Measurements from ENCODE around the gene CREM.
A peak's percentile ranks its signal among the peaks of the same experiment; 100 is the strongest.

The CREM gene

DNA sequence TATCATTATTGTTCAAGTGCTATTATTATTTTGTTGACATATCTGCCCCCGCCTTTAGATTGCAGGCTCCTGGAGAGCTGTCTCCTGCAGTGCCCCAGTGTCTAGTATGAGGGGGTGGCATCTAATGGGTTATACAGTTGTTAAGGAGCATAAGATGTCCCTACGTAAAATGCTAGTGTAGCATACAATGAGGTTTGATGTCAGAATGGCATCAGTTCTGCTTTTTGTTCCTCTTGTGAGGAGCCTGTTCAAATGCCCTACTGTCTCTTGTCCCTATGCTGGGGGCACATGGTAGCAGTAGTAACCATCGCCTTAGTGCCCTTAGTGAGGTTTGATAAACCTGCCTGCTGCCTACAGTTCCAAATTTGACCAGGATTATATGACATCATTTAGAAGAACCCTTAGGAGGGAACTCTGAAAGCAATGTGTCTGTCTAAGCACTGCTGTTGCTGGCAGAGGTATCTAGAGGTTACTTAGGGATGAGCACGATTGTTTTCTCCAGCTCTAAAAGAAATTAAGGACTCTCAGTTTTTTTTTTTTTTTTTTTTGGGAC is 9.7 kb downstream of the CREM start:
- no peak for DNase-seq

DNA sequence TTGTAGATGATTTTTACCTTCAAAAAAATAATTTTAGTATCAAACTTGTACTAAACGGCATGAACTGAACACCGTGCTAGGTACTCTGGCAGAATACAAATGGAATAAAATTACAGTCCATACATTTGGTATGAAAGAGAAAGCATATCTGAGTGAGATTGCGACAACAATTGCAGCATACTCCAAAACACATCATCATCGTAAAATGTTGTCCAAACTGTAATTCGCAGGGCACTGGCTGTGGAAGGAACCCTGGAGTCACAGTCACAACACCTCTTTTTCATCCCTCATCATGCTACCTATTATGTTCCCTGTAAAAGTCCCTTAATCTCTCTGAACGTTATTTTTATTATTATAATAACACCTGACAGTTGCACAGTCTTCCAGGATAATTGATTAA is 13.5 kb downstream of the CREM start:
- DNase-seq, result no peak

DNA sequence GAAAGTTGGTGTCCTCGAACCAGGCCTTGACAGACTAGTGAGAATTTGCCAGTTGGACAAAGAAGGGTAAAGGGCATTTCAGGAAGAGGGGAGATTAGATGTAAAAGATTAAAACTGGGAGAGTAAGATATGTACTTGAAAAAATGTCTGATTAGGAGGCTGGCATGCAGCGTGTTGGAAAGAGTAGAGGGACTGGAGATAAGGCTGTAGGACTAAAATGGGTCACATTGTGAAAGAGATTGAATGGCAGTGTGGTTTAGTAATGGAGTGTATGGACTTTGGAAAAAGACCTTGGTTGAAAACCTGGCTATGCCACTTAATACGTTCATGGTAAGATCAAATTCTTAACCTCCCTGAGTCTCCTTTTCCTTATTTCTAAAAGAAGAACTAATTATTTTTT is 14.1 kb downstream of the CREM start:
- no peak for DNase-seq

DNA sequence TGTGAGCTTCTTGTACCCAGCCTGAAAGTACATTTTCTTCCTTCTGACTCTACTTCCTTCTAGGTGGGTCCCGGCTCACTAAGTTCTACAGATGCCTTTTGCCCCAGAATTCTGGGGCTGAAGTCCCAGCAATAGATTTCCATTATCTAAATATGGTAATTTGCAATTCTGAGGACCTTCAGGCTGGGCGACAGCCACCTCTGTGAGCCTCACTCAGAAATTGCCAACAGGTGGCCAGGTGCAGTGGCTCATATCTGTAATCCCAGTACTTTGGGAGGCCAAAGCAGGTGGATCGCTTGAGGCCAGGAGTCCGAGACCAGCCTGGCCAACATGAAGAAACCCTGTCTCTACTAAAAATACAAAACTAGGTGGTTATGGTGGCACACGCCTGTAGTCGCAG is 23.7 kb downstream of the CREM start:
- no peak for DNase-seq

DNA sequence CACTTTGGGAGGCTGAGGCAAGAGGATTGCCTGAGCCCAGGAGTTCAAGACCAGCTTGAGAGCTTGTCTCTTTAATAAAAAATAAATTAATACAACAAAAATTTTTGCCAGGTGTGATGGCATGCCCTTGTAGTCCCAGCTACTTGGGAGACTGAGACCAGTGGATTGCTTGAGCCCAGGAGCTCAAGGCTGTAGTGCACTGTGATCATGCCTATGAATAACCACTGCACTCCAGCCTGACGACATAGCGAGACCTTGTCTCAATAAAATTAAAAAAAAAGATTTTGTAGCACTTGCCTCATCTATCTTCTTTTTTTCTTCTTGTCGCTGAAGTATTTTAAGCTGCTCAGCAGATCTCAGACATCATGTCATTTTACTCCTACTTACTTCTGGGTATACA is 26.3 kb downstream of the CREM start:
- DNase-seq, result no peak

DNA sequence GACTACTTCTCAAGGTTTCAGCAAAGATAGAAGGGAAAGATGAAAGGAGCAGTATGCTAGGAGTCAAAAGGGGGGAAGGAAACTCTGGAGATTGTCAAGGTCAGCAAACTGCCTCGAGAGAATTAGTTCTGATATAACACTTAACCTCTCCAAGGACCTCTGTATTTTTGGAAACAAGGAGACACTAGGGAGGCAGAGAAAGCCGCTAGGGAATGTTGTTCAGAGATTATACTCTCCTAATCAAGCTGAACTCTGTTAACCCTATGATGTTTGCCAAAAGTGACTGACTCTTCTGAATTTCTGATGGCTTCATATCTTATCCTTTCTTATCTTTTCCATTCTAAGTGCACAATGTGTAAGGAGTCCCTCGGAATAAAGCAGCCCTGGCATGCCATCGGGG is 27.1 kb downstream of the CREM start:
- DNase-seq, result no peak

DNA sequence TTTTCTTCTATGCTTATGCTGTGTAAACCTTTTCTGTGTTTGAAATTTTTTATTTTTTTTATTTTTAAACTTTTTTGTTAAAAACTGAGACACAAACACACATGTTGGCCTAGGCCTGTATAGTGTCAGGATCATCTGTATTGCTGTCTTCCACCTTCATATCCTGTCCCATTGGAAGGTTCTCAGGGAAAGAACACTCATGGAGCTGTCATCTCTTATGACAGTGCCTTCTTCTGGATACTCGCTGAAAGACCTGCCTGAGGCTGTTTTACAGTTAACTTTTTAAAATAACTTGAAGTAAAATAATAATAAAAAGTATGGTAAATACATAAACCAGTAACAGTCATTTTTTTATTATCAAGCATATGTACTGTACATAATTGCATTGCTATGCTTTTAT is 34.1 kb downstream of the CREM start:
- DNase-seq, result no peak

DNA sequence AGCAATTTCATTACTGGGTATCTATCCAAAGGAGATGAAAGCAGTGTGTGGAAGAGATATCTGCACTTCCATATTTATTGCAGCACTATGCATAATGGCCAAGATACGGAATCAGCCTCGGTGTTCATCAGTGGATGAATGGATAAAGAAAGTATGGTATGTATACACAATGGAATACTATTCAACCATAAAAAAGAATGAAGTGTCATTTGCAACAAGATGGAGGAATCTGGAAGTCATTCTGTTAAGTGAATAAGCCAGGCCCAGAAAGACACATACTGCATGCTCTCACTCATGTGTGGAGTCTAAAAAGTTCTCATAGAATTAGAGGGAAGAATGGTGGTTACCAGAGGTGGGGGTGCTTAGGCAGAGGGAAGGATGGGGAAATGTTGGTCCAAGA is 35.3 kb downstream of the CREM start:
- DNase-seq, result no peak

DNA sequence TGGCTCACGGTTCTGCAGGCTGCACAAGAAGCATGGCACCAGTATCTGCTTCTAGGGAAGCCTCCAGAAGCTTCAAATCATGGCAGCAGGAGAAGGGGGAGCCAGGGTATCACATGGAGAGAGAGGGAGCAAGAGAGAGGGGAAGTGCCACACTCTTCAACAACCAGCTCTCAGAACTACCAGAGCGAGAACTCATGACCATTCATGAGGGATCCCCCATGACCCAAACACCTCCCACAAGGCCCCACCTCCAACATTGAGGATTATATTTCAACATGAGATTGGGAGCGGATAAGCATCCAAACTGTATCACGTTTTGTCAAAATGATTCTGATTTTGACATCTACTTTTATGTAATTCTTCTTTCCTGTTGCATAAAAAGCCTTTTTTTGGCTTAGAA is 38.5 kb downstream of the CREM start:
- no peak for DNase-seq

DNA sequence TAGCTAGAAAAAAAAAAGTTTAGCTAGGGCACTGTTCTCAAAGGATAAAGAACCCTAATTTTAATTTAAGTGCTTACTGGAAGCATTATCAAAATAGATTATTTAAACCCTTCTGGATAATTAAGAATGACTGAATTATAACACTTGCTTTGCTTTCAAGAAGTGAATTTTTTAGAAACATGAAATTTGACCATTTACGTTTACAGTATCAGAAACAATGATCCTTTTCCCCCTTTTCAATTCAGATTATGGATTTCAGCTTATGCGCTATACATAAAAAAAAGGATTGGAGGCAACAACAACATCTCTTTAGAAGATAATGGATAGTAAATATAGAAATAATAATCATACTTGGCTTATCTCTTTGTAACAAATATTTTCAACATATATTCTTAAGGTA is 39.2 kb downstream of the CREM start:
- DNase-seq, result no peak

DNA sequence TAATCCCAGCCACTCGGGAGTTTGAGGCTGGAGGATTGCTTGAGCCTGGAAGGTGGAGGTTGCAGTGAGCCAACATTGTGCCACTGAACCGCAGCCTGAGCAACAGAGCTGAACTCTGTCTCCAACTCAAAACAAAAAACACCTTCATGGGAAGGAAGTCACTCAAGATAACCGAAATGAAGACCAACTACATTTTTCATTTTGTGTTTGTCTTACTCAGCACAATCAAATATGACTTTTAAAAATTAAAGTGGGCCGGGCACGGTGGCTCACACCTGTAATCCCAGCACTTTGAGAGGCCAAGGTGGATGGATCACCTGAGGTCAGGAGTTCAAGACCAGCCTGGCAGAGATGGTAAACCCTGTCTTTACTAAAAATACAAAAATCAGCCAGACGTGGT is 40.0 kb downstream of the CREM start:
- DNase-seq, result no peak

DNA sequence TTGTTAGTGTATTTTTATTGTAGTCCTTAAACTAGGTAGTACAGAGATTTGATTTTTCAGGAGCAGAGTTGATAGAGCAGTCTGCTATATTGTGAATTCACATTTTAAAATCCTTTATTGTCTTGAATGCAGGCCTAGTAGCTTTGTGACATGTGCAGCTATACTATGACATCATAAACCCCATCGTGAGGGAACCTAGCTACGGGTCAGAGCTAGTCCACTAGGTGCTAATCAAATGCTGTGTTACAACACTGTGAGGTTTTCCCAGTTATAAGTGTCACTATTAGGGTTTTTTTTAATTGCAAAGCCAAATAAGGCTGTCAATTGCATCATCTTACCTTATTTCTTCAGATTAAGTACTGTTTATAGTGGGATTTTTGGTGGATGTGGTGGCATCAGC is 40.7 kb downstream of the CREM start:
- DNase-seq, result no peak

DNA sequence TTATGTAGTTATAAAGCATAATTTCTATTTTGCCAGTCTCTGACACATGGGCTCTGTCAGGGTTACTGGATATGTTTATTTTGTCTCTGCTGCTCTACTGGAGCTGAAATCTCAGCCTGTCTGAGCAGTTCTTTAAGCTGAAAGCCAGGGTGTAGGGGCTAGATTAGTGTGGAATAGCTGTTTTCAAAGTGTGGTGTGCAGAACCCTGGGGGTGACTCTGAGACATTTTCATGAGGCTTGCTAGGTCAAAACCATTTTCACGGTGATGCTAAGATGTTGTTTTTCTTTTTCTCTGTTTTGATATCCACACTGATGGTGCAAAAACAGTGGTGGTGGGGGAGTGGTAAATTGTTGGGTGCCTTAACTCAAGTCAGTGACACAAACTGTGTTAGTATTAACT is 45.5 kb downstream of the CREM start:
- no peak for DNase-seq

DNA sequence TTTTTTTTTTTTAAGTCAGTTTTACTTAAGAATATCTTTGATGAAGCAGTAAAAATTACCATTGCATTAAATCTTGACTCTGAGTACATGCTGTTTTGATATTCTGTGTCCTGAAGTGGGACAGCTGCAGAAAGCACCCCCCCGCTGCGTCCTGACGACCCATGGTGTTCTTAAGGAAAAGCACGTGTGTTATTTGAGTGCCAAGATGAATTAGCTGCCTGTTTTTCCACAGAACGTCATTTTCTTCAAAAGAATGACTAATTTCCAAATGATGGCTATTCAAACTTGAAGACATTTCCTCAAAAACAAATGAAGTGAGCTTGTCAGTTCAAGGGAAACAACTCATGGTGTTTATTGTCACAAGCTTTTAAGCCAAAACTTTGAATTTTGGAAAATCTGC is 45.9 kb downstream of the CREM start:
- no peak for DNase-seq

DNA sequence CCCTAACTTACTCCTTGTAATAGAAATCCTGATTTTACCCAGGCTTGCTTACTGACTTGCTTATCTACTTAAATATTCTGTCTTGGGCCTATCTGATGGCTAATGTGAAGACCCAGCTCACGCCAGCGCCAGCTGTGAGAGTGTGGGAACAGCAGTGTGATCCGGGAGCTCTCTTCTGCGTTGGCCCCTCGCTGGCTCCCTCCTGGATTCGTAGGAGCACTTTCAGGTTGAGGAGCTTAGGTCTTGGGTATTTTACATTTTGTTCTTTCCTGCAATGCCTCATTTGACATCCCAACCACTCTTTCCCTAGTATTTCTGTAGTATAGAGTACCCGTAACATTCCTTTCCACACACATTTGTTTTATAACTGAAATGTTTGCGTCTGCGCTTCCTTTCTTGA is 51.7 kb downstream of the CREM start:
- DNase-seq, result no peak

DNA sequence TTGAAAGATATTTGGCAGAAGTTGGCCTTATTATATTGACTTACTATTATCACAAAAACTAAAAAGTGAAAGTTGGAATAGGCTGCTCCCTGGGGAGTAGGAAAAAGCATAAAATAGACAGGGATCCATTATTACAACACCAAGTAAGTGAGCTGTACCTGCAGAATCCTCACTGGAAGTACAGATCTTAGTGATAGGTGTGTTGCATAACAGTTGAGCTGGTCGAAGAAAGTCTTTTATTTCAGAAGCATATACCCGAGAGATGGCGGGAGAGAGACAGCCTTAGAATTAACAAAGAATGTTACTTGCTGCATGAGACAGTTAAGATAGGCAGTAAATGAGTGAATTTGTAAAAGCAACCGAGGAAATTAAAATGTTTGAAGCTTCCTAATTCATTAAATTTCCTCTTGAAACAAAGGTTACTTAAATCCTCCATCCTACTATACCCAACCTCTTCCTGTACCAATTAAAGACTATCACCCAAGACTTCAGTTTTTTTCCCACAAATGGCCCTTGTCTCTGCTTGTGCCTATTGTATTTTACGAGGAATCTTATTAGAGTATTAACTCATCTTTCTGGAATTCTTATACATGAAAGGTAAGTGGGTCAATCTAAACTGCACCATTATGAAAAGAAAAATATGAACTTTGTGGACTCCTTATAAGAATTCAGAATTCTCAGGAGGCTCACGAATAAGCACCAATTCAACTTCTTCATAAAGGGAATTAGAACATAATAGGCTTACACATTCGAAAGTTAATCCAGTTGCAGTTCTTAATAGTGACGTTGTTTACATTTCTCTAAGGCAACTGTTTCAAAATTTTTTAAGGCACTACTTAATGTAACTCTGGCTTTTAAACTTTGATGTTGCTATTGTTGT is 56.2 kb downstream of the CREM start:
- no peak for DNase-seq

DNA sequence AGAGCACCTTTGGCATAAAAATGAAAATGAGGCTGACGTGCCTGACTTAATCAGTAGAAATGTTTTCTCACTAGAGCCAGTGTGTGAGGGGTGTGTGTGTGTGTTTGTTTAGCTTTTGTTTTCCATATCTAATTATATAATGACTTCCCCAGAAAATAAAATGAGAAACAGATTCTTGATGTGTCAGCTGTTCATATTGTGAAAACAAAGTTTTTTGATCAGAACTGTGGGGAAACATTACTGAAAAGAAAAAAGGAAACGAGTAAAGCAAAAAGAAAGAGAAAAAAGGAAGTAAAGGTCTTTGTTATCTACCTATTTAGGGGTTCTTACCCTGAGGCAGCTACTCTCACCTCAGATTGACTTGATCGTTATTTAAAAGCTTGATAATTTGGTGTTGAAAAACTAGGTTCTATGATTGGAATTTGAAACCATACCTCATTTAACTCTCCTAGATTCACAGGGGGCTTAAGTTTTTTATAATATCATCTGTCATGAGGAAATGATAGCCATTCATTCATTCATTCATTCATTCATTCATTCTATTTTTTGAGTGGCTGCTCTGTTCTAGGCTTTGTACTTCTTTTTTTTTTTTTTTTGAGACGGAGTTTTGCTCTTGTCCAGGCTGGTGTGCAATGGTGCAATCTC is 58.0 kb downstream of the CREM start:
- DNase-seq, result no peak

DNA sequence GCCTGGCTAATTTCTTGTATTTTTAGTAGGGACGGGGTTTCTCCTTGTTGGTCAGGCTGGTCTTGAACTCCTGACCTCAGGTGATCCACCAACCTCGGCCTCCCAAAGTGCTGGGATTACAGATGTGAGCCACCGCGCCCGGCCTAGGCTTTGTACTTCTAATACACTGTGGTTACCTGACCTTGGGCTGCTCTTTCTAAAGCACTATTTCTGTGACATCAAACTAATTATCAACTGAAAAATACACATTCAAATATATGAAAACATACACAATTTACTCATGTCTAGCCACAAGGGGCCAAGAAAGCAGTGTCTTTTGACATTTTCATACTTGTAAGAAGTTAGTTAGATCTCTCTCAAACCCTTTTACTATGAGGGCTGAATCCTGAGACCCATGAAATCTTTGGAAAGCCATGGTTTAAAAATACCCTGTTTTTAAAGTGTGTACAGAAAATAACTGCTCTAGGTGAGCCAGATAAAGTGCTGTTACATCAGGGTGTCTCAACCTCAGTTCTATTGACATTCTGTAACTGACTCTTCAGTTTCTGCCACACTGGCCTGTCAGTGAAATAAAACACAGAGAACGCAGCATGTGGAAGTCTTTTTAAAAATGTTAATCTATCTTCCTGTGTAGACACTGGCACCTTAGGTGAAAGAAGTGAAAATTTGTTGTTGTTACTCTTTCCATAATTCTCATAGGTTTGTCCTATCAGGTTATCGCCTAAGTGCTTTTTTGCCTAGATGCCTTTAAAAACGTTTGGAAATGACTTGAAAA is 58.8 kb downstream of the CREM start:
- no peak for DNase-seq

DNA sequence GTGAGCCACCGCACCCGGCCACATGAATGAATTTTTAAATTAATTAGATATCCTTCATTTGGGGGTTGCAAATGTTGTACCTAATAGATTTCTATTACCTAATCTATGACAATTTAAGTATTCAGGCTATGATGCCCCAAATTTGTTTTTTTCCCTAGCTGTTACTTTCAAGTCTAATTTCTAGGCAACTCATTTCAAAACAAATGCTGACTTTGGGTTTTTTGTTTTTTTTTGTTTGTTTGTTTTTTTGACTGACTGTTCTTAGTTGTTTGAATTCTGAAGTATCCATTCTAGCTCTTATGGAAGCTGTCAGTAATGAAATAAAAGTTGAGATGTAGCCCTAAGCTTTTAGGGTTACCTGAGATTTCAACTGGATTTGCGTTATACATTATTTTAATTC is 62.3 kb downstream of the CREM start:
- DNase-seq, result no peak

DNA sequence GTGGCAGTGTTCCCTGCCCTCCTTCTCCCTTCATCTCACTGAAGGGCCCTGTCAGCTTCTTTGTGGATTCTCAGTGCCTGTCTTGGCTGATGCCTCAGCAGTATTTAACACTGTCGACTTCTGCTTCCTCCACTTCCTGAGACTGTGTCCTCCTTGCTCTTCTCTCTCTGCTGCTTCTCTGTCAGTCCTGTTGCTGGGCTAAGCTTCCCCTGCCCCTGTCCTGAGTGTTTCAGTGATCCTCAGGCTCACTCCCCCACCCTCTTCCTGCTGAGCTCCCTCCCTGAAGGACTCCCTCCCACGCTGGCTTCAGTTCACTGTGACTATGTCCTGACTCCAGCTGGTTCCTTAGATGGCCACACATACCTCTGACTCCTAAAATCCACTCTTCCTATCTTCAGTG is 64.9 kb downstream of the CREM start:
- no peak for DNase-seq

DNA sequence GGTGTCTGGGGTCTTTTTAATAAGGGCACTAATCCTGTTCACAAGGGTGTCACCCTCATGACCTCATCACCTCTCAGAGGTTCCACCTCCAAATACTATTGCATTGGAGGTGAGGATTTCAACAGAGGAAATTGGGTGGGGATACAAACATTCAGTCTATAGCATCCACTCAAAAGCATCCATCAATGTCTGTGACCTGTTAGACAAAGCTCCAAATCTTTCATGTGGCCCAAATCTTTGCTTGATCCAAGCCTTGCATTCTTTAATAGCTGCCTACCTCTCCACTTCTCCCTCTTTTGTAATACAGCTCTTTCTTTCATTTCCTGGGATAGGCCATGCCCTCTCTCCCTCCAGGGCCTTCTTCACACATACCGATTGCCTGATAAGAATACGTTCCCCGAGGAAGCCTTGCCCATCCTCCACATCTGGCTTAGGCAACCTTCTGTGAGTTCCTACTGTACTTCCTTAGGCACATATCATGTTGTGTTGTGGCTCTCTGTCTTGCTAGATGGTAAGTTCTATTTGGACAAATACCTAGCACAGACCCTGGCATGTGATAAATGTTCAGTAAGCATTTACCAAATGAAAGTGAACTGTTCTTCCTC is 66.1 kb downstream of the CREM start:
- DNase-seq, result no peak

DNA sequence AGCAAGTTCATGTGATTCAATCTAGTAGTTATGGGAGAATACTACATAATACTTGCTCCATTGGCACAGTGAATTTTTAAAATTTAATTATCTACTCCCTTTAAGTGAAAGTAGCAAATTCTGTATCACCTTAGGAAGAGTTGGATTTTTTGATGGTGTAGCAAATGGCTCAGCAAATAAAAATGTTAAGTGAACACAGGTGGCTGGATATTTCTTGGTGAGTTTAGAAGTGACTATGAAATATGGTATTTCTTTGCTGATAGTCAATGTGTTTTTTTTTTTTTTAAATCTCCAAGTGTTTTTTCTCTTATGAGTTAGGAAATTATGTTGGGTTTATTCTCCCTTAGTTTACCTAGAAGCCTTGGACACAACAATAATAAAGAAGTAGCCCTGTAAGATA is 67.8 kb downstream of the CREM start:
- no peak for DNase-seq

DNA sequence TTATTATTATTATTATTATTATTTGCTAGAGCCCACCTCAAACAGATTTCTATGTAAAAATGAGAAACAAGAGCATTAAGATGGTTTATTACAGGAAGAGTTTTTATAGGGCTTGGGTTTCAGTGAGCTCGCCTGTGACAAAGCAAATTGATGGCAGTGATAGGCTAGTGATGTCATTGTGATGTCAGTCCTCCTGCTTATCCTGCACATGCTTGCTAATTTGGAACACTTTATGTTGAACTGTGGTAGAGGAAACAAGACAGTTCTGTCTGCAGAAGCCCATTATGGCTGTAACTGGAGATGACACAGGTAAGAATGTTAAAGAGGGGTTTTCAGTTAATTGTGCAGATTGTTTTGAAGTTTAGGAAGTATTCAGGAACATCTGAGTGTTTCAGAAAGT is 68.3 kb downstream of the CREM start:
- DNase-seq, result peak in 1 of 2 donors; percentile 37

Measured in stimulated activated CD4-positive, alpha-beta T cell treated with anti-CD3 and anti-CD28 coated beads, Interleukin-2, amount 100 ng/mL, for 24 hours (primary cell).